GM19099 (cell line): ENCODE data around the gene EVX2.

Experiments
- POLR2A ChIP-seq: IDR thresholded peaks from 3 replicates; pipeline ENCODE4 v1.6.1; 2011; ENCODE audit warnings: low read depth; ENCODE audit not compliant: insufficient read length; ENCODE audit errors: extremely low read depth

EVX2 gene

DNA sequence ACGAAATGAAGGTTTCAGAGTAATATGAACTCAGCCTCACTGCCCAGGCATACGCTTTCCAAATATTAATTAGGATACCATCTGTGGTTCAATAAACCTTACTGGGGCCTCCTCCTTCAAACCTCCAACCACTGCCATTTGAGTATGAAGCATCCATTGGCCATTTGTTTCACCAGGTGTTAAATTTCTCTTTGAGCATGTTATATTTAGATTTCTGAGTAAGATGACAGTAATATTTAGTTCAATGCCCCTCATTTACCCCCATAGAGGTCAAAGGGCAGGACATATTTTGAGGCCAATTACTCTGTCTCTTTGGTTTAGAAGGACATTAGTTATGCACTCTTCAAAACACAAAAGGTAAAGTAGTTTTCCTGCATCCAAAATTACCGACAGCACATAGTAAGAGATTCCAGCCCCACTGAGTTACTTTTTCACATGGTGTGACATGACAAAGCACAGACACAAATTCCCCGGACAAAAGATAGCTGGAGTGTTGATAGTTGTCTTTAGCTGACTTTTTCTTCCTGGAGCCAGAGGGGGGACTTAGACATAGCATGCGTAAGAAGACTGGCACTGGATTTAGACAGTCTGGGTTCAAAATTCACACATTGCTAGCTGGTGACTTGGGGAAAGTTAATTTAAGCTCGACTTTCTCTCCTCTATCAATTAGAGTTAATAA is 48.6 kb downstream of the EVX2 start:
- TF ChIP-seq POLR2A, result no peak

DNA sequence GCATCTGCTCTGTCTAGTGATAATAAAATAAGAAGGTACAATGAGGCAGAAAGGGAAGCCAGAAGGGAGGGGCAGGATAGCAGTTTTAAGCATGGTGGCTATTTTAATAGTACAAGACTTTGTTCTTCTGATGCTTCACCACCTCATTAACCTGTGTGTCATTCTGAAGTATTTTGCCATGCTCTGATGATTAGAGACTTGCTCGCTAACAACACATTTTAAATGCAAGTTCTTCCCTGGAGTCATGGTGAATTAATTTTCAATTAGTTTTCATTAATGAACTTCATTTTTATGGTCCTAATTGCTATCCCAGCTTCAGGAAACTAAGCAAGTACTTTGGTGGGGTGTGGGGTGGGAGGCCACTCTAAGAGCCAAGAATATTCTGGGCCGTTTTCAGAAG is 56.0 kb downstream of the EVX2 start:
- no peak for TF ChIP-seq POLR2A
